Left ventricle myocardium superior (tissue), 1 donor: ENCODE results near the gene LIPE. TPM values are rescaled to one million over a fixed set of nuclear protein-coding genes. Genes with fewer than 3 reads are reported as not detected.
A peak's percentile ranks its signal among the peaks of the same experiment; 100 is the strongest.
"Not testable (repeated sequence)": the region's sequence is repeated elsewhere in the genome, so short reads cannot be mapped to it uniquely, and the experiment has no call there.

Source experiments
- ATAC-seq: fragments of 200-7000 bp; cut with Tn5 transposase; one replicate; pipeline ENCODE4 v1.9.1; 2020; ENCODE audit warnings: mild to moderate bottlenecking, moderate library complexity
- DNase-seq: peaks from one replicate; pipeline ENCODE4 v3.0.0-alpha.2; 2020
- intact Hi-C: fragments of 100-400 bp; cut with micrococcal nuclease; formaldehyde crosslinking; loops from one replicate; pipeline ENCODE4 v1.11.0; 2022
- long read RNA-seq: library from polyadenylated mRNA; unstranded; transcript quantifications from one replicate; pipeline ENCODE4 v2.0.0, GENCODE V29; 2021
- total RNA-seq: library from RNA; stranded (reverse); fragmentation: NEBNext Ultra II Directional; extraction: Animal tissue kit (Norgen Biotek cat#: 25700); gene quantifications from one replicate; pipeline ENCODE4 v1.2.1, GENCODE V29; 2021
- donor health status: DM: no; HTN: yes; CAD: no; lungs with severe emphysema.

LIPE gene, protein sequence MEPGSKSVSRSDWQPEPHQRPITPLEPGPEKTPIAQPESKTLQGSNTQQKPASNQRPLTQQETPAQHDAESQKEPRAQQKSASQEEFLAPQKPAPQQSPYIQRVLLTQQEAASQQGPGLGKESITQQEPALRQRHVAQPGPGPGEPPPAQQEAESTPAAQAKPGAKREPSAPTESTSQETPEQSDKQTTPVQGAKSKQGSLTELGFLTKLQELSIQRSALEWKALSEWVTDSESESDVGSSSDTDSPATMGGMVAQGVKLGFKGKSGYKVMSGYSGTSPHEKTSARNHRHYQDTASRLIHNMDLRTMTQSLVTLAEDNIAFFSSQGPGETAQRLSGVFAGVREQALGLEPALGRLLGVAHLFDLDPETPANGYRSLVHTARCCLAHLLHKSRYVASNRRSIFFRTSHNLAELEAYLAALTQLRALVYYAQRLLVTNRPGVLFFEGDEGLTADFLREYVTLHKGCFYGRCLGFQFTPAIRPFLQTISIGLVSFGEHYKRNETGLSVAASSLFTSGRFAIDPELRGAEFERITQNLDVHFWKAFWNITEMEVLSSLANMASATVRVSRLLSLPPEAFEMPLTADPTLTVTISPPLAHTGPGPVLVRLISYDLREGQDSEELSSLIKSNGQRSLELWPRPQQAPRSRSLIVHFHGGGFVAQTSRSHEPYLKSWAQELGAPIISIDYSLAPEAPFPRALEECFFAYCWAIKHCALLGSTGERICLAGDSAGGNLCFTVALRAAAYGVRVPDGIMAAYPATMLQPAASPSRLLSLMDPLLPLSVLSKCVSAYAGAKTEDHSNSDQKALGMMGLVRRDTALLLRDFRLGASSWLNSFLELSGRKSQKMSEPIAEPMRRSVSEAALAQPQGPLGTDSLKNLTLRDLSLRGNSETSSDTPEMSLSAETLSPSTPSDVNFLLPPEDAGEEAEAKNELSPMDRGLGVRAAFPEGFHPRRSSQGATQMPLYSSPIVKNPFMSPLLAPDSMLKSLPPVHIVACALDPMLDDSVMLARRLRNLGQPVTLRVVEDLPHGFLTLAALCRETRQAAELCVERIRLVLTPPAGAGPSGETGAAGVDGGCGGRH
- total RNA-seq: 41.0 TPM
- long read RNA-seq, partial matches to known transcripts: 2 of 14 reads
- long read RNA-seq, other reads (novel, unspliced or antisense): 12 of 14 reads

DNA sequence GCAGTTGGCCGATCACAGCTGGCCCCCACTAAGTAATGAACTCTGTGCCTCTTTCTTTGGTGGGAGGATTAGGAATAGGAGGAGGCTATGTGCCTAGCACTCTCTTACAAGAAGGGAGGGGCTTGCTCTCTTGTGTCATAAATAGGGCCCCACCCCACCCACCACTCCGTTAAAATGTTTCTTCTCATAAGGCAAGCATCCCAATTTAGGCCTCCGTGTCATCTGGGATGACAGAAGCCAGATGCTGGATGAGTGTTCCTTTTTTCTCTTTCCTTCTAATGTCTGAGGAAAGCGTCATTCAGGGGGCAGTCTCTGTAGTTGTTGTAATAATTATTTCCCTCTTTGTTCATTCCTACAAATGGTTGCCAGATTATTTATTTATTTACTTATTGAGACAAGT is at the start of gene LIPE:
Gene LIPE (minus strand): TSS at position 76 of the 400 bp plus-strand sequence. CDS start 239 bp downstream, outside the sequence.
- intact Hi-C loops: no loop called here
- ATAC-seq (no peak), DNase-seq (no peak)

DNA sequence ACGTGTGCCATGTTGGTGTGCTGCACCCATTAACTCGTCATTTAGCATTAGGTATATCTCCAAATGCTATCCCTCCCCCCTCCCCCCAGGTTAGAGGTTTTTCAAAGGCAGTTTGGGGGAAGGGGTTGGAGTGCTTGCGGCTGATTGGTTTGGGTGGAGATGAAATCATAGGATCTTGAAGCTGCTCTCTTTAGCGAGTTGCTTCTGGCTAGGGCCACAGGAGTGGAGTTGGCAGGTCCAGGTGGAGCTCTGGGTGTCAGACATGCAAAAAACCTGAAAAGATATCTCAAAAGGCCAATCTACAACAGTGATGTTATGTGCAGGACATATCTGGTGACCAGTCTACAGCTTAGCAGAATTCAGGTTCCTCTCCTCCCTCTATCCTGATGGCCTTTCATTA is 48.2 kb upstream of the LIPE start:
- ATAC-seq (no peak), DNase-seq (no peak)
- intact Hi-C loops: no loop called here

DNA sequence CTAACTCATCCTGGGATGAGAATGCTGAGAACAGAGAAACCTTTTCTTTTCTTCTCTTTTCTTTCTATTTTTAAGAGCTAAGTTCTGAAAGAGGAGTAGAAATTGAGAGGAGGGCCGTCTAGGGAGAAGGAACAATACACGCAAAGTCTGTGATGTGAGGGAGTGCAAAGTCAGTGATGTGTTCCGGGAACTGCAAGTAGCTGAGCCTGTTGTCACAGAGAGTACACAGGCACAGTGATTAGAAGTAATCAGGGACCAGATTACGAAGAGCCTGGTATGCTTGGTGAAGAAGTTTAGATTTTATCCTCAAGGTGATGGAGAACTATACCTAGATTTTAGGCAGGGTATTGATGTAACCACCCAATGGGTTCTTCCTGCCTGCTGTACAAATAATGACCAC is 47.6 kb upstream of the LIPE start:
- ATAC-seq (no peak), DNase-seq (no peak)
- intact Hi-C loops: no loop called here

DNA sequence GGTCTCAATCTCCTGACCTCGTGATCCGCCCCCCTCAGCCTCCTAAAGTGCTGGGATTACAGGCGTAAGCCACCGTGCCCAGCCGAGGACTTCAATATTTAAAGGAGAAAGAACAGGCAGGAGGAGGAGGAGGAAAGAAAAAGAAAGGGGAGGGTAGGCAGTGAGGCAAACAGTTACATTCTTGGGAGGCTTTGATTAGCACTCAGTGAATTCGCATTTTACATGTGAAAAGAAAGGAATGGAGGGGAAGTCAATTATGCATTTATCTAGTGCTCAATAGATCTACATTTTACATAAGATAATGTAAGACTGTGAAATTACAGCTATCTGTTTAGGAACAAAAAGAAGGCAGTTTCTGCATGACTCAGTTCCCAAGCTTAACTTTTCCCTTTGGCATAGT is 46.5 kb upstream of the LIPE start:
- no peak for ATAC-seq
- intact Hi-C loops: no loop called here
- DNase-seq: no peak

DNA sequence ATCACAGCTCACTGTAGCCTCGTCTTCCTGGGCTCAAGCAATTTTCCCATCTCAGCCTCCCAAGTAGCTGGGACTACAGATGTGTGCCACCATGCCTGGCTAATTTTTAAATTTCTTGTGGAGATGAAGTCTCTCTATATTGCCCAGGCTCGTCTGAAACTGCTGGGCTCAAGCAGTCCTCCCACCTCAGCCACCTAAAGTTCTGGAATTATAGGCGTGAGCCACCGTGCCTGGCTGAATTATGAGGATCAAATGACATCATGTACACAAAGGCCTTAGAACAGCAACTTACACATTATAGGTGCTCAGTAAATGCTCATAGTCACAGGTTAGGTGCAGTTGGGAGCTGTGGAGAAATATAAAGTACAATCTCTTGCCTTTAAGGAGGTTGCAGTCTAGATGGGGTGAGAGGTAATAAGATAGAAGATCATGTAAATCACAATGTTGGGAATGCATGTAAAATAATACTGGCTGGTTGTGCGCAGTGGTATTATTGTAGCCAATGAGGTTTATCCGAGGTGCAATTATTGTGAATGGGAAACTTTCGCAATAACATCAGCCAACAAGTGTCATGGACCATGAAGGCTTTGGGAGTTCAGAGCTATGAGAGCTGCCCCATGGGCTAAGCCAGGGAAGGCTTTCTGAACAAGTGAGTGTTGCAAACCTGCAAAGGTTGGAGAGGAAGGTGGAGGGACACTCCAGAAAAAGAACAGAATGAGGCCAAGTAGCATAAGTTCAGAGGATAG is 45.4 kb upstream of the LIPE start:
- ATAC-seq (no peak), DNase-seq (no peak)
- intact Hi-C loops: no loop called here

DNA sequence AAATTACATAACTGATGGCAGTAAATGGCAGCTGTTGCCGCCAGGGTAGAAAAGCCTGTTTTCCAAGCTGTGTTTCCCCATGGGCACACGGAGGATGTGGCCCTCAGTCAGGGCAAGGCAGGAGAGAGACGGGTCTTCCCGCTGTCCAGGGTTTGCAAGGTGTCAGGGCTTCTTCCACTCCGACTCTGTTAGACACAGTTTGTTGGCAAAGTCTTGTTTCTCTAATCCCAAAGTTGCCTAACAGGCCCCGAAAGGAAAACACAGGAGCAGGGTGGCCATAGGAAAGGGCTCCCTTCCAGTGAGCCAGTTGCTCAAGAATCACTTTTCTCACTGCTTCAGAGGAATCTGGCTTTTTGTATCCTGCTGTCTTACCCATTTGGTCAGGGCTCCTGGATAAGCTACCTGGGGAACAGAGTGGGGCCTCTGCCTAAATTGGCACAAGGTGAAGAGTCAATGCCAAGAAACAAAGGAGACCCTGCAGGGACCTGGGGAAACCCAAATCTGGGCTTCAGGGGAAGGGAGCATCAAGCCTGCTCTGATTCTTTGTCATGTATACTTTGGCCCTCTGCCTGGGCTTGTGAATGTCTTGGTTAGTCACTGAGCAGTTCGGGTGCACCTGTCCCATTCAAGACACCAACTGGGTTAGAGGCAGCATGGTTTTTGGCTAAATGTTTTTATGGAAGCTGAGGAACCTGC is 44.5 kb upstream of the LIPE start:
- no peak for DNase-seq
- no peak for ATAC-seq
- intact Hi-C loops: no loop called here

DNA sequence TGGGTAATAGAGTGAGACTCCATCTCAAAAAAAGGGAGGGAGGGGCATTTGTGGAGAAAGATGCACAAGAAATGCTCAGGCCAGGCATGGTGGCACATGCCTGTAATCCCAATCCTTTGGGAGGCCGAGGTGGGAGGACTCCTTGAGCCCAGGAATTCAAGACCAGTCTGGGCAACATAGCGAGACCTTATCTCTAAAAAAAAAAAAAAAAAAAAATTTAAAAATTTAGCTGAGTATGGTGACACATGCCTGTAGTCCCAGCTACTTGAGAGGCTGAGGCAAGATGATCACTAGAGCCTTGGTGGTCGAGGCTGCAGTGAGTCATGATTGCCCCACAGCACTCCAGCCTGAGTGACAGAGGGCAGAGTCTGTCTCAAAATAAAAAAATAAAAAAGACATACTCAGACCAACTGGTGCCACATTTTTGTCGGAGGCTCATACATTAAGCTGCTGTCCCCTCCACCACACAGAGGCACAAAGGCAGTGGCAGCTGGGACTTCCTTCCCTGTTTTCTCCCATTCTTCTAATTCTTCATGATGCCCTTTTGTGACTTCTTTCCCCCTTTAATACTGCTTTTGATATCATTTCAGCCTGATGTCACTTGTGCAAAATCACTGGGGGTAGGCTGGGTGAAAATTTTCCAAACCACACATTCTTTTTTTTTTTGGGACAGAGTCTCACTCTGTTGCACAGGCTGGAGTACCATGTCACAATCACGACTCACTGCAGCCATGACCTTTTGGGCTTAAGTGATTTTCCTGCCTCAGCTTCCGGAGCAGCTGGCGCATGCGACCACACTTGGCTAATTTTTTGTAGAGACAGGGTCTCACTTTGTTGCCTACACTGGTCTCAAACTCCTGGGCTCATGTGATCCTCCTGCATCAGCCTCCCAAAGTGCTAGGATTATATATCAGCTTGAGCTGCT is 42.4 kb upstream of the LIPE start:
- intact Hi-C loops: no loop called here
- DNase-seq (no peak), ATAC-seq (no peak)

DNA sequence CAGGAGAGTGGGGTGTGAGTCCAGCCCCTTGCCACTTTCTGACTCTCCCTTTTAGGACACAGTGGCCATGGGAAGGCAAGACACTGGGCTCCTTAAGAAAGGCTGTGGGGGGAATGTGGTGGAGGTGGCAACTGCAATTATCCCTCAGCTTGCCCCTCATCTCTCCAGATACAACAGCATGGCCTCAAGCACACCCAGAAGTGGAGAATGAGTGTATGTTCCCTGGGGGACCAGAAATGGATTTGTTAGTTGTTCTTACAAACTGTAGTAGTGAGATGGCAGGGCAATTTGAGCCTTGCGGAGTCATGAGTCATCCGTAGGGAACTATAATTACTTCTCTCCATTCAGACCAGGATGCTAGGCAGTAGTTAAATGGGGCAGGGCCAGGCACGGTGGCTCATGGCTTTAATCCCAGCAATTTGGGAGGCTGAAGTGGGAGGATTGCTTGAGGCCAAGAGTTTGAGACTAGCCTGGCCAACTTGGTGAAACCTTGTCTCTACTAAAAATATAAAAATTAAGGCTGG is 41.1 kb upstream of the LIPE start:
- intact Hi-C loops: no loop called here
- no peak for ATAC-seq

DNA sequence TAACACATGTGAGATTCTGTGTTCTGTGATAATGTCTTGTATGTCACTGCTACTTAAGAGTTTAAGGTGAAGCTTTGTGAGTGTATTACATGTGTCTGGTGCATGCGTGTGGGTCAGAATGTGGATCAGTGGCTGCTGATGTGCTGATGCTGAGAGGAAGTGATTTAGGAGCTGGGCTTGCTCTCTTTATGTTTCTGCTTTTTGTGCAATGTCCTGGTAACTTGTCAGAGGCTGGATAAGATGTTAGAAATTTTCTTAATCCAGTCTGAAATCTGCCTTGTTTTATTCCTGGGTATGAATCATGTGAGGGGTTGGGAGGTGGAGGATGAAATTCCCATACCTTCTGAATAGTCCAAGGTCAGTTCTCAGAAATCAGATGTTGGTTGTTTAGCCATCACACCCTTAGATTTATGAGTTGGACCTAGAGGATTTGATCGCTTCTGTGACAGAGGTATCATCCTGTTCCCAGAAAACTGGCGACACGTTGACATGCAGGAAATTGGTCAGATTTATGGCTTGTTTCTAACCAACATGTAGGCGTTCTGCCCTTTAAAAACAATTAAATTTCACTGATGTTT is 40.1 kb upstream of the LIPE start:
- intact Hi-C loops: no loop called here
- peak; percentile 11 for ATAC-seq
- DNase-seq: no peak

More for the DNA sequence above, 41.1 kb upstream of the LIPE start:
- DNase-seq: no peak

DNA sequence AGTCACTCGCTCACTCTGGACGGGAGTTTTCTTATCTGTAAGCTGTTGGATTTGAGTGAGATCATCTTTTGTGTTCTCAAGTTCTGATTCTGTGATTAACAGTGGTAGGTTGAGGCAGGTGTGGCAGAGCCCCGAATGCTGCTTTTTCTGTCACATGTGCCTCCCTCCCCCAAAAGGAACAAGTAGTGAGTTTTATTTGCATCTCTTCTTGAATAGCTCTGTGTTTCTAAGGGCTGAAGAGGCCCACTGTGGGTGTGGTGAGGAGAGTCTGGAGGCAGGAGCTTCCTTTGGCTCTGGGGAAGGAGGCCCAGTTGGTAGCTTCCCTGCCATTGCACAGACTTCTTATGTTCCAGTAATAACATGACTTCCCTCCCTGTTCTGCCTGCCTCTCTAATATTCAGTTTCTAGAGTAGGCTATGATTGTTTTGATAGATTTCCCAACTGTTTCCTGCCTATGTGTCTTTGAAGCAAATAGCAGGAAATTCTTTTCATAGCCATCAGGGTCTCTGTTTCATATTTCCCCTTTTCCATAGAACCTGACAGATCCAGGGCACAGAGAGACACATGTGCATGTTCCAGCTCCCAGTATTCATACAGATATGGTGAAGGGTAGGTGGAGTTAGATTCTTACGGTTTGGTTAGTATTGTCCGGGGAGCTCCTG is 39.5 kb upstream of the LIPE start:
- DNase-seq (no peak), ATAC-seq (peak; percentile 53)
- intact Hi-C loops: no loop called here

DNA sequence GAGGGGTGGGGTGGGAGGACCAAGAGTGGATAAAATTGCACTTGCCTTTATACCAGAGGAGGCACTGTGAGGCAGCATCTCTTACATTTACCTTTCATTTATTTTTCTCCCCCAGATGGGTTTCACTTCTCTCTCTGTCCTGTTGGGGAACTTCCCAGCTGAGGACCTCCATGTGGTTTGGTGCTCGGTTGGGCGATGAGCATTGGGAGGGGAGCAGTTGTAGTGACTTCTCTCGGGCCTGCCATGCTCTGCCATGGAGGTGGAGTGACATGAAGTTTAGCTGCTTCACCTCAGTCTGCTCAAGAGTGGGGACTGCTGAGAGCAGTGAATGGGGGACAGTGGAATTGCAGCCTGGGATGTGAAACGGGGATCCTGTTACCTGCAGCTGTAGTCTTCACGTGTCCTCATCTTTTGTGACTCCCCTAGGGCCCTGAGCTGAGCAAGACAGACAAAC is 38.7 kb upstream of the LIPE start:
- DNase-seq (no peak), ATAC-seq (no peak)
- intact Hi-C loops: no loop called here

DNA sequence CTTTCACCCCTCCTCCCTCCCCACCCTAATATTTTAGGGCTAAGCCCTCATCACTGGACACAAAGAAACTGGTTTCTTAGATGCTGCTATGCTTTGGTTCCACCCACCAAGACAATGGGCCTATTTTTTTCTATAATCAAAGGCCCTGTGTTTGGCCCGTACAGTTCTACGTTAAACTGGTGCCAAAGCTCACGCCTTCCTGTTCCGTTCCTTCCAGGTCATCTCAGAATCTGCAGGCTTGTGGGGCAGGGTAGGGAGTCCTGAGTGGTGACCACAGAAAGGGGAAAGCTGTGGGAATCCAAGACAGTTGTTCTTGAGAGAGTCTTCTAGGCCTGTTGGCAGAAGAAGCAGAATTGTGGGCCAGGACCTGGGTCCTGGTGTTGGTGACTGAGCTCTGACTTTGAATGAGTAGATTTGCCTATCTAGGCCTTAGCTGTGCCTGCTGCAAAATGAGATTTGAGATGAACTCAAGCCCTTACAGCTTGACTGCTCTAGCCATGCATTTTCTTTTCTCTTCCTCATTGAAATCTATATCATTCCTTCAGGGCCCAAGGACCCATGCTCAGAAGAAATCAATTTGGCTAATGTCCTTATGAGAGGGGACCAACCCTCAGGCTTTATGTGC is 34.6 kb upstream of the LIPE start:
- intact Hi-C loops: no loop called here
- ATAC-seq (peak; percentile 51), DNase-seq (no peak)

DNA sequence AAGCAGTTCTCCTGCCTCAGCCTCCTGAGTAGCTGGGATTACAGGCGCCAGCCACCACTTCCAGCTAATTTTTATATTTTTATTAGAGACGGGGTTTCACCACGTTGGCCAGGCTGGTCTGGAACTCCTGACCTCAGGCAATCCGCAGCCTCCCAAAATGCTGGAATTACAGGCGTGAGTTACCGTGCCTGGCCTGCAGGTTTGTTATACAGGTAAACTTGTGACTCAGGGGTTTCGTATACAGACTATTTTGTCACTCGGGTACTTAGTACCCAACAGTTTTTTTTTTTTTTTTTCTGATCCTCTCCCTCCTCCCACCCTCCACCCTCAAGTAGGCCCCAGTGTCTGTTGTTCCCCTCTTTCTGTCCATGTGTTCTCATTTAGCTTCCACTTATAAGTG is 34.0 kb upstream of the LIPE start:
- ATAC-seq: not testable (repeated sequence)

DNA sequence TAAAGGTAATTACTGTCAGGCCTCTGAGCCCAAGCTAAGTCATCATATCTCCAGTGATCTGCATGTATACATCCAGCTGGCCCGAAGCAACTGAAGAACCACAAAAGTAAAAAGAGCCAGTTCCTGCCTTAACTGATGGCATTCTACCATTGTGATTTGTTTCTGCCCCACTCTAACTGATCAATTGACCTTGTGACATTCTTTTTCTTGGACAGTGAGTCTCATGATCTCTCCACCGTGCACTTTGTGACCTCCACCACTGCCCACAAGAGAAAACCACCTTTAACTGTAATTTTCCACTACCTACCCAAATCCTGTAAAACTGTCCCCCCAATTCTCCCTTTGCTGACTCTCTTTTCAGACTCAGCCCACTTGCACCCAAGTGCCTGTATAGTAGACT is 32.7 kb upstream of the LIPE start:
- DNase-seq (no peak), ATAC-seq (no peak)
- intact Hi-C loops: no loop called here

More for the DNA sequence above, 34.0 kb upstream of the LIPE start:
- intact Hi-C loops, DNase-seq: not testable (repeated sequence)

DNA sequence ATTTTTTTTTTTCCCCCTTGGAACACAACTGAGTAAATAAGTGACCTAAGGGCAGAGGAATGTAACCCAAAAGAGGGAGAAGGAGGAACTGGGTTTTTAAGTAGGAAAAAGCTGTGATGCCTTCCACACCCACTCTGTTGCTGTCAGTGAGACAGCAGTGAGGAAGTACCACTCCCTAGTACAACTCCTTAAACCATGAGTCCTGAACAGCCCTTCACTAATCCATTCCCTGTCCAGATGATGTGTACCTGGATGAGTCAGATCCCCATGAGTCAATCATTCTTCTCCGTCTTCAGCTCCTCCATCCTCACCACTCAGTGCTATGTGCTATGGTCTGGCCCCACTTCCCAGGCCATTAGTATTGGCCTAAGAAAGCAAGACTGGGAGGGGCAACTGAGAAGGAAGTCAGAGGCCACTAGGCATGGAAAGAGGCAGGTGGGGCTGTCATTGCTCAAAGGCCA is 28.5 kb upstream of the LIPE start:
- peak; percentile 41 for ATAC-seq
- intact Hi-C loops: no loop called here
- DNase-seq: no peak

DNA sequence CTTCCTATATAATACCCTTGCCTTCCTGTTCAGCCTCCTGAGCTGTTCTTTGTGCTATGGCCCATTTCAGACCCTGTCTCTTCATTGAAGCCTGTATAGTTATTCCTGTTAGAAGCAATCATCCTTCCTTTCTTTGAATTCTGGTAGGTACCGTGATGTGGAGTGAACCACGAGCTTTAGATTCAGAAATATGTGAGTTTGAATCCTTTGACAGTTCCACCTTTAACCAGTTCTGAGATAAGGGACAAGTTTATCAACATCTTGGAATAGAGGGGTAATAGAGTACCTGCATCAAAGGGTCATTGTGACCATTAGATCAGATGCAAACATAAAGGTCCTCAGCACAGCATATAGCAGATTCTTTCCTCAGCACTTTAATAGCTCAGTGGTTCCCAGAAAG is 27.9 kb upstream of the LIPE start:
- no peak for DNase-seq
- intact Hi-C loops: no loop called here
- ATAC-seq: no peak
